ACHN (cell line): ENCODE results near the gene ADAMTS6.
"Not testable (repeated sequence)": the region's sequence is repeated elsewhere in the genome, so short reads cannot be mapped to it uniquely, and the experiment has no call there.

Source experiments
- DNase-seq: peaks from one replicate; pipeline ENCODE4 v3.0.0-alpha.2; 2015
- in situ Hi-C: cut with HindIII; loops from 2 replicates; pipeline ENCODE4 v1.10.0; 2017; ENCODE audit warnings: low sequenced_read_pairs, low pct_ligation_motif_present, low pct_unique_long_range_greater_than_20kb

Gene ADAMTS6

GRCh38 chr5:65185468-65185867 lies 296.3 kb downstream of the ADAMTS6 start:
- in situ Hi-C loops = no loop called here
- DNase-seq = no peak

- DNase-seq = no peak
- in situ Hi-C loops = no loop called here
These were observed 296.9 kb downstream of the ADAMTS6 start for GRCh38 chr5:65184780-65185179.

- in situ Hi-C loops = not testable (repeated sequence)
These were observed 307.5 kb downstream of the ADAMTS6 start for GRCh38 chr5:65174231-65174630.

GRCh38 chr5:65173130-65173525 lies 308.6 kb downstream of the ADAMTS6 start:
- in situ Hi-C loops = no loop called here
- DNase-seq = no peak

More at GRCh38 chr5:65174231-65174630, 307.5 kb downstream of the ADAMTS6 start:
- not testable (repeated sequence) for DNase-seq

GRCh38 chr5:65172486-65173129 lies 309.1 kb downstream of the ADAMTS6 start:
- DNase-seq = no peak
- in situ Hi-C loops = no loop called here

- DNase-seq = no peak
- in situ Hi-C loops = no loop called here
These were observed 310.1 kb downstream of the ADAMTS6 start for GRCh38 chr5:65171645-65172044.

GRCh38 chr5:65163698-65164097 lies 318.0 kb downstream of the ADAMTS6 start:
- no peak for DNase-seq
- in situ Hi-C loops = no loop called here

- in situ Hi-C loops = no loop called here
- DNase-seq = peak; percentile 23
These were observed 320.1 kb downstream of the ADAMTS6 start for GRCh38 chr5:65161655-65162054.

- in situ Hi-C loops = no loop called here
These were observed 323.7 kb downstream of the ADAMTS6 start for GRCh38 chr5:65157906-65158603.

GRCh38 chr5:65156933-65157332 lies 324.8 kb downstream of the ADAMTS6 start:
- in situ Hi-C loops = no loop called here
- DNase-seq = no peak

More at GRCh38 chr5:65157906-65158603, 323.7 kb downstream of the ADAMTS6 start:
- no peak for DNase-seq

GRCh38 chr5:65152131-65152530 lies 329.6 kb downstream of the ADAMTS6 start:
- in situ Hi-C loops = no loop called here
- no peak for DNase-seq

GRCh38 chr5:65151614-65152013 lies 330.1 kb downstream of the ADAMTS6 start:
- no peak for DNase-seq
- in situ Hi-C loops = no loop called here

- in situ Hi-C loops = no loop called here
- no peak for DNase-seq
These were observed 331.0 kb downstream of the ADAMTS6 start for GRCh38 chr5:65150599-65151304.

GRCh38 chr5:65149827-65150226 lies 331.9 kb downstream of the ADAMTS6 start:
- in situ Hi-C loops = no loop called here
- no peak for DNase-seq

GRCh38 chr5:65144136-65144871 lies 337.4 kb downstream of the ADAMTS6 start:
- DNase-seq = no peak

GRCh38 chr5:65142511-65143011 lies 339.2 kb downstream of the ADAMTS6 start:
- in situ Hi-C loops = no loop called here
- peak; percentile 24 for DNase-seq

More at GRCh38 chr5:65144136-65144871, 337.4 kb downstream of the ADAMTS6 start:
- in situ Hi-C loops = no loop called here

GRCh38 chr5:65142016-65142415 lies 339.7 kb downstream of the ADAMTS6 start:
- in situ Hi-C loops = no loop called here
- no peak for DNase-seq

GRCh38 chr5:65141493-65141892 lies 340.2 kb downstream of the ADAMTS6 start:
- DNase-seq = no peak
- in situ Hi-C loops = no loop called here

GRCh38 chr5:65137631-65138030 lies 344.1 kb downstream of the ADAMTS6 start:
- in situ Hi-C loops = no loop called here
- DNase-seq = no peak
